Femur (tissue), 1 donor: Measurements from ENCODE around the gene ACOX1.

ENCODE experiments used
- DNase-seq: peaks from one replicate; pipeline ENCODE4 v3.0.0-alpha.2; 2017

The ACOX1 gene

DNA sequence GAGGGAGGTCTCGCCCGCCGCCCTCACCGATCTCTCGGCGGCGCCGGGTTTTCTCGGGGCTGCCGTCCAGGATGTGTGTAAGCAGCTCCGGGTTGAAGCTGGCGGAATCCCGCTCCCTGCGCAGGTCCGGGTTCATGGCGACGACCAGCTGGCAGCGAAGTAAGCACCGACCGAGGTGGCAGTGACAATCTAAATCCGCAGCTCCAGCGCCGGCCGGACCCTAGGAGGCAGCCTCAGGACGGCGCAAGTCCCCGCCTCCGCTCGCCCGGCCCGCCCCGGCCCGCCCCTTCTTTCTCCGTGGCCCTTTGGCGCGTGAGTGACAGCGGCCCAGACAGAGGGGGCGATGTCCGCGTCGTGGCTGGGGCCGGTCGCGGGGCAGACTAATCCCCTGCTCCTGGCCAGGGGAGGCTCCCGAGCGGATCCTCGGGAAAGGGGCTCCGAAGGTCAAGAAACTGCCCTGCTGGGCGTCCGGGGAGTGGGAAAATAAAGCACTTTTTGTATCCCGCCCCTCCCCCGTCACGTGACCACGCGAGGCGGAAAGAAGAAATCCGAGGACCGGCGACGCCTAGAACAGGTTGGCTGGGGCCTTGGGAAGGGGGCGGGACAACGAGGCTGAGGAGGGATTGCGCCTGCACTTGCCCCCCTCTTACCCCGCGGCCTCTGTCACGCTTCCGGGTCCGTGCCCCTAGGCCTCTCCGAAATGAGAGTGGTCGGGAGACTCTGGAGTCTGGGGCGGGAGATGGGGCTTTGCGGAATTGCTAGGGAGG, at the start of gene ACOX1, which contains the start of gene TEN1:
Gene ACOX1, minus strand, starts transcription at position 229 of the 767 bp plus-strand sequence. Its CDS starts 93 bp downstream, at position 136.
Gene TEN1, plus strand, starts transcription at position 303 of the 767 bp plus-strand sequence. CDS start 6,953 bp downstream, outside the sequence.
- peak; percentile 99 for DNase-seq

DNA sequence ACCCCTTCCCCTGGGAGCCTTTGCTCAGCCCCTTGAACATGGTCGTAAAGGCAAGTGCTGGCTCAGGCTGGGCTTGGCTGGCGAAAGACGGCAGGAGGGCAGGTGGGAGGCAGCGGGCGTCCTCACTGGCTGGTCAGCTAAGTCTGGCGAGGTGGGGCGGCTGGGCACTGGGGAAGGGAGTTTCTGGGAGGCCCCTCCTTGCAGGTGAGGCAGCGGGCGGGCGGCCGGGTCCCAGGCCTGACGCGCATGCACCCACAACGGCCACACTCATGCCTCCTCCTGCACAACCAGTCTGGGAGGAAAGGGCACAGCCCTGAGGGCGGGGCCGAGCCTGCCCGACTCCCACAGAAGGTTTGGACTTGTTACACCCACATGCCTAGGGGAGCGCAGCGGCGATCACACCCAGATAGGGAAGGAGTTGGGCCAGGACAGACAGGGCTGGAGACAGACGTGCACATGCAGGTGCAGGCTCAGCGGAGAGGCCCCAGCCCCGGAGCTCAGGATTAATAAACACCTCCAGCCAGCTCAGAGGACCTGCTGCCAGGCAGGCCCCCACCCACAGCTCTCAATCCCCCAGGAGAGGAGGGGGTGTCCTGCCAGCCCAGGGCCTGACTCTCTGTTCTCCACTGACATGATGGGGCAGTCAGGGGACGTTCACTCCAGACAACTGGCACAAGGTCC, 48.3 kb upstream of the ACOX1 start, which contains the start of gene EVPL:
Gene EVPL, minus strand, starts transcription at position 148 of the 681 bp plus-strand sequence. Its CDS starts 108 bp downstream, at position 40.
- no peak for DNase-seq

DNA sequence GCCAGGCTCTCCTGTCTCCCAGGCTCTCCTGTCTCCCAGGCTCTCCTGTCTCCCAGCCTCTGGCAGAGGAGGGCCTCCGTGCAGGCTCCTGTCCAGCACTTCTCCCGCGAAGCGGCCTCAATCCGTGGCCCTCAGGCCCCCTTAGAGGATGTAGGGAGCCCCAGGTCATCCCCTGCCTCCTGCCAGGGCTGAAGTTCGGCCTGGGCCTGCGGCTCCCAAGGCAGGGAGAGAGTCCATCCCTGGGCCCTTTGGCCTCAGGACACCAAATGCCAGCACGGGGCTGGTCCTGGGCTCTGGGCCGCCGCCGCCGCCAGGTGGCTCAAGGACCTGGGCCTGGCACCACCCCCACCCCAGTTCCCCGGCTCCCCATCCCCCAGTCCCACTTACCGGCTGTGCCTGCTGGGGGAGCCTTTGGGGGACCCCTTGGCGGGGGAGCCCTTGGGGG, 47.8 kb upstream of the ACOX1 start:
- DNase-seq, result no peak

DNA sequence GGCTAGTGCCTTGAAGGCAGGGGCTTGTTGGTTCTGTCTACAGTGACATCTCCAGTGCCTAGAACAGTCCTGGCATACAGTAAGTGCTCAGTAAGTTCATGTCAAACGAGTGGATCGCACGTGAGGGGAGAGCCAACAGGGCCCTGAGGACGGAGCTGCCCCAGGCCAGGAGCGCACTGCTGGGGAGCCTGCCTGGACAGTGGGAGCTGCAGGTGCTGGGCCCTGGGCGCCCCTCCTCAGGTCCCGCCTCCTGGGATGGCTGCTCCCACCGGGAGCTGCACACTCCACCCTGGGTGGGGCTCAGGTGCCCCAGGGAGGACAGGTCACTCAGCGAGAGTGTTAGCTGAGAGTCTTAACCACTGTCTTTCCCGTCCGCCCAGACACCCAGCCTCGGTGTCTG, 46.3 kb upstream of the ACOX1 start:
- DNase-seq, result no peak

DNA sequence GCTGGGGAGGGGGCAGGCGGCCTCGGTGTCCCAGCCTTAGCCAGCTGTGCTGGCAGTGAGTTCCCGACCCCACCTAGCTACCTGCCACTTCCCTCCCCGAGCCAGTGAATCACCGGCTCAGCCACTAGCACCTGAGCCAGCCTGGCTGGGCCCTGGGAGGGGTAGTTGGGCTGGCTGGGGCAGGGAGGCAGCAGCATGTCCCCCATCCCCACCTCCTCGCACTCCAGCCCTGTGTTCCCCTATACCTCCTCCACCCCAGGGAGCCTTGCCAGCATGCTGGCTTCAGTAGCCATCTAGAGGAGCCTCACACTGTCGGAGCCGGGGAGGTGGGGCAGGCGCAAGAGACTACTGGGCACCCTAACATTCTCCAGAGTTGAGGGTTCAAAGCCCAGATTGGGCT, 45.4 kb upstream of the ACOX1 start:
- no peak for DNase-seq

DNA sequence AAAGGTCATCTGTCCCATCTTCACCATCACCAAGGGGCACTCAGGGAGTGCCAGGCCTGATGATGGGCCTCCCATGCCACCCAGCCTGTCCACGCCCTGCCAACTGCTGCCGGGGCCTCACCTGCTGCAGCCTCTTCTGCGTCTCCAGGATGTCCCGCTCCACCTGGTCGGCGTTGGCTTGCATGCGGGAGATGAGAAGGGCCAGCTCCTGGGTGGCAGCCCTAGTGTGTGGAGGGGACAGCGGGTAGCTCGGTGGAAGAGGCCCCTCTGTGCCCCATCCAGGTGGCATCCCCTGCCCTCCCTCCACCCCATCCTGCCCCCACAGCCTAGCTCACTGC, 44.9 kb upstream of the ACOX1 start:
- no peak for DNase-seq

DNA sequence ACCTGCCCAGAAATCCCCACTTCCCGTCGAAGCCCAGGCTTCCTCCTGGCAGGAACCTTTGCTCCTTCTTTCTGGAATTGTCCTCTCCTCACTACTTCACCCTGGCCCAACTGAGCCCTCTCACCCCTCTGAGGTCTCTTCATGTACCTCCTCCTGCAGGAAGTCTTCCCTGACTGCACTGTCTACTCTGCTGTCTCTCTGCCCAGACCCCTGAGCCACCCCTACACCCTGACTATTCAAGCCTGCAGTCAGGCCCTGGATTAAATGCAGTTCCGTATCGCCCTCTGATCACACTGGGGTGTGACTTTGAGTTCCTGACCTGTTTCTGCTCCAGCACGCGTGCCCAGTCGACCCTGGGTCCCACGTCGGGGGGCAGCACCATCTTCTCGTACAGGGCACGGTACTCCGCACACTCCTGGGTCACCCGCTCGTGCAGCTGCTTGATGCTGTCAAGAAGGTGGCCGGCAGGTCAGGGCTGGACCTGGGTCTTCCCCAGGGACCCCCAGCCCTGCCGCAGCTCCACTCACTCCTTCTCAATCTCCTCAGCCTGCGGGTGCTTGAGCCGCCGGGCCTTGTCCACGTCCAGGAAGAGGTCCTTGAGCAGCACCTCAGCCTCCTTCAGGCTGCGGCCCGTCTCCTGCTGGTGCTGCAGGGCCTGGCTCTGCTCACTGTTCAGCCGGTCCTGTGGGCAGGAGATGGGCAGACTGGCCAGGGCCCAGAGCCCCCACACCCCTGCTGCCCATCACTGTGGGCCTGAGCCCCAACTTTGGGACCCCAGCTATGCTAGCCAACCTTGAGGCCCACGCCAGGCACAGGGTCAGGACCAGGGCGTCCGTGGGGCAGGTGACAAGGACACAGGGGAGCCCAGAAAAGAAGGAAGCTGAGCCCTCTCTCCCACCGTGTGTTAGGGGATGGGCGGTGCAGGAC, 44.3 kb upstream of the ACOX1 start:
- no peak for DNase-seq

DNA sequence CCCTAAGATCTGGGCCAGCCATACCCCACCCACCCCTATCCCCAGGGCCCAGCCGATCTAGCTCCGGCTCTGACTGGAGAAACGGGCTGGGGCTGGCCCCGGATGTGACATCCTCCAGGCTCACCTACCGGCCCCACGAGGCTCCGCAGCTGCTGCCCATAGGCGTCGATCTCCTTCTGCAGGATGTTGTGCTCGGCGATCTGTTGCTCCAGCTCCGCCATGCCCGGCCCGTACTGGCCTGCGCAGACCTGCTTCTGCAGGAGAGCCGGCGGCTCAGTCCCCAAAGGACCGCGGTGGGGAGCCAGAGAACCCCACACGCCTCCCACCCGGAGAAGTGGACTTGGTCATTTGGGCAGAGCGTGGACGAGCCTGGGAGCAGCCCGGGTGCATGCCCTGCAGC, 43.3 kb upstream of the ACOX1 start:
- DNase-seq, result no peak

DNA sequence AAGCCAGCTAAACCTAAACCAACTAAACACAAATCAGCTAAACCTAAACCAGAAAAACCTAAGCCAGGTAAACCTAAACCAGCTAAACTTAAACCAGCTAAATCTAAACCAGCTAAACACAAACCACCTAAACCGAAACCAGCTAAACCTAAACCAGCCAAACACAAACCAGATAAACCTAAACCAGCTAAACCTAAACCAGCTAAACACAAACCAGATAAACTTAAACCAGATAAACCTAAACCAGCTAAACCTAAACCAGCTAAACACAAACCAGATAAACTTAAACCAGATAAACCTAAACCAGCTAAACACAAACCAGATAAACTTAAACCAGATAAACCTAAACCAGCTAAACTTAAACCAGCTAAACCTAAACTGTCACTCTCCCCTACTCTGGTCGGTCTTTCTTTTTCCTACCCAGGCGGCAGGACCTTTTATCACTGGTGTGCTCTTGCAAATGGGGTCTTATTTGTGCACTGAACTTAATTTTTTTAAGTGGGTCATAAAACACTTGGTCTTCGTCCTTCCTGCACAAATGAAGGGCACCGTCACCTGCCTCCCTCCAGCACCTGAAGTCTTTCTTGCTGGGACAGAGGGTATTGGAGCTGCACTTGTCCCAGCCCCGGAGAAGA, 41.0 kb upstream of the ACOX1 start:
- DNase-seq, result no peak

DNA sequence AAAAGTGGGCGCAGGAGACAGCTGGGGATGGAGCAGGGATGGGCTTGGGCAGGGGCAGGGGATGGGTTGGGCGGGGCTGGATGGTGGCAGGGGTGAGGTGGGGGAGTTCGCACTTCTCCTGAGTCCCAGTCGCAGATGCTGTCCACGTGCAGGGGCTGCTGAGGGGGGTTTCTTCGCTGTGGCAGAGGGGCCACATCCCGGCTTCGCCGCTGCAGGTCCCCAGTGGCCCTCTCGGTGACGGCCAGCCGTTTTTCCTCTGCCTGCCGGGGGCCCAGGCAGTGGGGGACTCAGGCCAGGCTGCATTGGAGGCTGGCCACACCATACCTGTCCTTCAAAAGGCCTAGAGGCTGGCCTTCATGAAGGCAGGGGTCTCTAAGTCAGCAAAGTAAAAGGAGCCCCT, 39.8 kb upstream of the ACOX1 start:
- DNase-seq, result no peak

DNA sequence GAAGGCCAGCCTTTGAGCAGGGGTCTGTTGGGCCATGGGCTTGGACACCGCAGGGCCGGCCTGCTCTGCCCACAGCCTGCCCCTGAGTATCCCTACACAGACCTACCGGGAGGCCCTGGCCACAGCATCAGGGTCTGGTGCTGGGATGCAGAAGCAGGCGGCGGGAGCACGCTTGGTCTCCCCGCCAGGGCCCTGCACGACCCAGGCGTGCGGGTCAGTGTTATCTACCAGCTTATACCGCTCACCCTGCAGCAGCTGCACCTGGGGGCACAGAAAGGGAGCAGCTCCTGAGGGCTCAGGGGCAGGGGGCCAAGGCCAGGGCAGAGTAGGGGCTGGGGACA, 39.3 kb upstream of the ACOX1 start:
- no peak for DNase-seq

DNA sequence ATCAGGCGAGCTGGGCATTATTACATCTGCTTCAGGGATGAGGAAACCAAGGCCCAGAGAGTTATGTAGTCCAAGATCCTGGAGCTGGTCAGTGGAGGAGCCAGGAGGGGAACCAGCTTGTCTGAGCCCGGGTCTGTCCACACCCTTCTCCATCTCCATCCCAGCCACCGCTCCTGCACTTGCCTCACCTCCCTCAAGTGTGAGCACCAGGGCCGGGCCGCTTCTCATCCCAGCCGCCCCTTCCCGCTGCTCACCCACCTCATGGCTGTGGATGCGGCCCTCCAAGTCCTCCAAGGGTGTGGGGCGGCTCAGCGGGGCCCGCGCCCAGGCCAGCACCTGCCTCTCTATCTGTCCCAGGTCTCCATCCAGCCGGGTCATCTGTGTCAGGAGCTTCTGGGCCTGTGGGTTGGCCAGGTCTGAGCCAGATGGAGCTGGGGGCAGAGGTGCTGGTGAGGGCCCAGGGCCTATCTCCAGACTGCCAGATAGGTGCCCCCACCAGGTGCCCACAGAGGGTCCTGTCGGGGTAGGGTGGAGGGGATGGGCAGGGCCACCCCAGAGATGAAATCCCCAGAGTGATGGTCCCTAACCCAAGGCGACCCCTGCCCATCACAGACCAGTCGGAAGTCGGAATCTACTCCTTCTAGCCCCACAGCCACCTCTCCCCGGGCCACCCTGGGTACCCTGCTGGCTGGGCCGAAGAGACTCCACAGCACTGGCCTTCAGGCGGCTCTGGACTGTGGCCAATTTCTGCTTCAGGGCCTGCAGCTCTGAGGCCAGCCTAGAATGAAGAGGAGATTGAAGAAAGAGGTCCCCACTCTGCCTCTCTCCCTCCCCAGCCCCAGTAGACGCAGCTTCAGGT, 38.7 kb upstream of the ACOX1 start:
- no peak for DNase-seq

DNA sequence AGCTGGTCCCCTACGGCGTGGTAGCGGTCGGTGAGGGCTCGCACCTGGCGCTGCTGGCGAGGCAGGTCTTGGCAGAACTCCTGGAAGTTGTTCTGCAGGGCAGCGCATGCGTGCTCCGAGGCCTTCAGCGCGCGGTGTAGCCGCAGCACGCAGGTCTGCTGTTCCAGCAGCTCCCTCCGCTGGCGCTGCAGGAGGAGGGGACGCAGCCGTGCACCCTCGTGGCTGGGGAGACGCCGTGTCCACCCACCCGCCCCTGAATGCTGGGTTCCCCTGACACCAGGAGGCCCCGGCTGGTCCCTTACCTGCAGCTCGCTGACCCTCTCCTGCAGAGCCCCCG, 35.9 kb upstream of the ACOX1 start:
- no peak for DNase-seq

DNA sequence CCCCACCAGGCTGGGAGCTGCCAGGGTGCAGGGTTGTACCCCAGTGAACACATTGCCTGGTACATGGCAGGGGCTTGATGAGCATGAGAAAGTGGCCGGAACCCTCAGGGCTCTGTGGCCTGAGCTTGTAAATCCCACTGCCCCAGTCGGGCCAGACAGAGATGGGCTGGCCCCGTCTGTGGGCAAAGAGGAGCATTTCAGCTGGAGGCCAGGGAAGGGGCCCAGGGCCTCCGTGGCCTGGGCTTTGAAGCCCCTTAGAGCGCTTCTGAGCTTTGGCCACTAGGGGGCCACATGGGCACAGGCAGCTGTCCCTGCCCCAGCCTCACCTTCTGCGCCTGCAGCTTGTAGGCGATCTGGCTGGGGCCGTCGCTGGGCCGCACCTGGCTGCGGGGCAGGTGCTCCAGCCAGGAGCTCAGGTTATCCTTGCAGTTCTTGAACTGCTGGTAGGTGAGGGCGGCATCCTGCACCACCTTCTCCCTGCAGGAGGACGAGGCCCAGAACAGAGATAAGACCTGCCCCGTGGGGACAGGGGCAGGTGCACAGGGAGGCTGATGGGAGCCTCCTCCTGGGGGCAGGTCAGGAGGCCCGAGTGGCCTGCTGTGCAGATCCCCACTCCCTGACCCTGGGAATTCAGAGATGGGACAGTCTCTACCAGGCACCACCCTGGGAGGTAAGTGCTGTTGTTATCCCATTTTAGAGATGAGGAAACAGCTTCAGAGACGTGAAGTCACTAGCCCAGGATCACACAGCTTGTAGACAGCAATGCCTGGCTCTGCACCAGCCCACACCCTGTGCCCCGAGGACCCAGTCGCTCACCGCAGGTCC, 35.3 kb upstream of the ACOX1 start:
- peak; percentile 75 for DNase-seq

DNA sequence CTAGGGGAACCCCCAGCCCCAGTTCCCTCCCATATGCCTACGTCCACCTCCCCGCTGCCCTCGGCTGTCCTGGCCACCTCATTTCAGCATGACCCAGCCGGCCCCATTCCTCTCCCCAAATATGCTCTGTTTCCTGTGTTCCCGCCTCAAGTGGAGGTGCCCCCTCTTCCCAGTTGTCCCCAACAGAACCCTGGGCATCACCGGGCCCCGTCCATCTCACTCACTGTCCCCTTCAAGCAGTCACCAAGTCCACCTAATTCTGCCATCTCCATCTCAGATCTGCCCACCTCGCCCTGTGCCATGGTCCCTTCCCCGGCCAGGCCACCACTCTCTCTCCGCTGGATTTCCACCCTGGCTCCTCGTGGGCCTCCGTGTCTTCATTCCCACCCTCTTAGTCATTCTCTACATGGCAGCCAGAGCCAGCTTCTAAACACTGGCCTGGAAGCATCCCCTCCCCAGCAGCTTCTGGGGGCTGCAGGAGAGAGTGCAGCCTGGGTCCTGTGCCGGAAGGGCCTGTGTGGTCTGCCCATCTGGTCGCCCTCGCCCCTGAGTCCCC, 34.5 kb upstream of the ACOX1 start:
- DNase-seq, result no peak

DNA sequence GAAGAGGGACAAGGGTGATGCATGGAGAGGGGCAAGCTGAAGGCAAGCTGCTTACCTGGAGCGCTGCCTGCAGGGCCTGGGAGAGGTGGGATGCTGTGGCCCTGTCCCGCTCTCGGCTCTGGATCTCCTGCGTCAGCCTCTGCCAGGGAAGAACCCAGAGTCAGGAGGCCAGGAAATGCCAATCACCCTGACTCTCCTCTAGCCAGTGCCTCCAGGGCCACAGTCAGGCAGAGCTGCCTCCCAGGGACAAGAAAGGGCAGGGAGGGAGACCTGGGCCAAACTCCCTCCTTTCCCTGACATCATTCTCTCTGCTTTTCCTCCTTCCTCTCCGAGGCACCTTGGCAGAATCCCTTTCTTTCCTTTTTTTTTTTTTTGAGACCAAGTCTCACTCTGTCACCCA, 33.0 kb upstream of the ACOX1 start:
- DNase-seq, result no peak

DNA sequence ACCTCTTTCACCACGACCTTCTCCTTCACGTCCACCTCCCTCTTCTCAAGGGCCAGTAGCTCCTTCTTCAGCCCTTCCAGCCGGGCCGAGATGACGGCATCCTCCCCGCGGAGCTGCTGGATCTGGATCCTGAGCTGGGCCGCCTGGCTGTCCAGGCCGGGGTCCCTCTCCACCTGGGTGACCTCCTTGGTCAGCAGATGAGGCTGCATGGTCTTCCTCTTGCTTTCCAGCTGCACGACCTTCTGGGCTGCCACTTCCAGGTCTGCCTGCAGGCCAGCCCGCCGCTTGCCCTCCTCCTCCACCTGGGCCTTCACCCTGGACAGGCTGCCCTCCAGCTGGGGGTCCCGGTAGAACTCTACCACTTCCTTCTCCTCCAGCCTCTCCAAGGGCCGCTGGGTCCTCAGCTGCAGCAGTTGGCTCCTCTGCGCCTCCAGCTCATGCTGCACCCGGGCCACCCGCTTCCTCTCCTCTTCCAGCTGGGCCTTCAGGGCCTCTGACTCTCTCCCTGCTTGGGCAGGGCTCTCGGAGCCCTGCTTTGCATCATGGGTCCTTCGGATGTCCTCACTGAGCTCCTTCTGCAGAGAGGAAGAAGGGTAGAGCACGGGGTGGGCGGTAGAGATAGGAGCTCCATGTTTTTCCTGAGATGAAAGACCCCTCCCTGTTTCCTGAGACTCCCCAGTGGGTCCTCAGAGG, 31.1 kb upstream of the ACOX1 start:
- no peak for DNase-seq

DNA sequence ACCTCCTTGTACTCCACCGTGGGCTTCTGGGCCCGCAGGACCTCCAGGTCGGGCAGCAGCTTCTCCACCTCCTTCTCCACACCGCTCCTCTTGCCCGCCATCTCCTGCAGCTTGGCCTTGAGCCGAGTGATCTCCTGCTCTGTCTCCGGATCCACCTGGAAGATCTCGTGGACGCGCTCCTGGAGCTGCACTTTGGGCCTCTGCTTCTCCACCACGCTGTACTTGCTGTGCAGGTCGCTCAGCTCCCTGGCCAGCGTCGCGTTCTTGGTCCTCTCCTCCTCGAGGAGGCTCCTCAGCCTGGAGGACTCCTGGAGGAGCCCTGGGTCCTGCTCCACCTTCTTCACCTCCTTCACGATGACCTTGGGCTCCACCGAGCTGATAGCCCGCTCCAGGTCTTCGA, 30.5 kb upstream of the ACOX1 start:
- DNase-seq, result no peak

DNA sequence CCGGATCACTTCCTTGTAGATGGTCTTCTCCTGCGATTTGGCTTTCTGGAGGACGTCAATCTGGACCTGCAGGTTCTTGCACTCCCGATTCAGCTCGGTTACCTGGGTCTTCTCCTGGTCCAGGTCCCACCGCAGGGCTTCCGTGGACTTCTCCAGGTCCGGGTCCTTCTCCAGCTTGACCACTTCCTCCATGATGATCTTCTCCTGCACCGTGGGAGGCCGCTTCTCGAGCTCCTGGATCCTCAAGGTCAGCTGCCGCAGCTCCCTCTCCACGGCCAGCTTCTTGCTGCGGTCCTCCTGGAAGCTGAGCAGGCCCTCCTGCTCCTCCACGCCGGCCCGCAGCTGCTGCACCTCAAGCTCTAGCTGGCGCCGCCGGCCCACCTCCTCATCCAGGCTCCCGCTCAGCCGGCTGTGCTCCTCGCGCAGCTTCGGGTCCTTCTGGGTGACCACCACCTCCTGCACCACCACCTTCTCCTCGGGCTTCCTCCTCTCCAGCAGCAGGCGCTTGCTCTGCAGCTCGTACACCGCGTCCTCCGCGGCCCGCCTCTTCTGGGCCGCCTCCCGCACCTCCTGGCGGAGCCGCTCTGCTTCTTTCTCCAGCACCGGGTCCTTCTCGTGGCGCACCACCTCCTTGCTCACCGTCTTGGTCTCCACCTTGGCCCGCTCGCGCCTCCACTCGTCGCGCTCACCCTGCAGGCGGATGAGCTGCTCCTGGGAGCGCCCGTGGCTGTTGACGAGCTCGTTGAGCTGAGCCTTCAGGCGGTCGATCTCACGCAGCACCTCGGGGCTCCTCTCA, 29.9 kb upstream of the ACOX1 start:
- no peak for DNase-seq
